22Rv1 (cell line): ENCODE data around the gene FSD2.

ENCODE experiments used
- ZFX ChIP-seq: fragments of 450-650 bp; IDR thresholded peaks from 2 replicates; pipeline ENCODE4 v1.6.1; 2017; ENCODE audit warnings: antibody characterized with exemption, borderline replicate concordance
- TF ChIP-seq, protein P1 (sequence below): fragments of 450-650 bp; IDR thresholded peaks from 2 replicates; pipeline ENCODE4 v1.5.1; 2017; ENCODE audit warnings: mild to moderate bottlenecking

DNA sequence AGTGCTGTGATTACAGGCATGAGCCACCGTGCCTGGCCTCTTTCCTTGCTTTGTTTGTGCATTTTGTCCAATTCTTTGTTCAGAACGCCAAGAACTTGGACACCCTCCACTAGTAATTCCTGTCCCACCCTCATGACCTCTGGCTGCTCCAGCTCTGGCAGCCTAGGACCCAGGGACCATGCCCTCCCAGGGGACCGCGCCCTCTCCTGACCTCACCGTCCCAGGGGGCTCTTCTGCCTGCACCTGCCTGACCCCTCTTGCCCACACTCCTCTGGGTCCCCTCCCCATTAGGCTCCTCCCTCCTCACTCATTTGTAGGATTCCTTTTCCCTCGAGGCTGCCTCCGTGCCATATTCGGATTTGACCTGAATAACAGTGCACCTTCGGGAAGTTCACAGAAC lies 41.1 kb downstream of the FSD2 start:
- TF ChIP-seq, protein P1, sequence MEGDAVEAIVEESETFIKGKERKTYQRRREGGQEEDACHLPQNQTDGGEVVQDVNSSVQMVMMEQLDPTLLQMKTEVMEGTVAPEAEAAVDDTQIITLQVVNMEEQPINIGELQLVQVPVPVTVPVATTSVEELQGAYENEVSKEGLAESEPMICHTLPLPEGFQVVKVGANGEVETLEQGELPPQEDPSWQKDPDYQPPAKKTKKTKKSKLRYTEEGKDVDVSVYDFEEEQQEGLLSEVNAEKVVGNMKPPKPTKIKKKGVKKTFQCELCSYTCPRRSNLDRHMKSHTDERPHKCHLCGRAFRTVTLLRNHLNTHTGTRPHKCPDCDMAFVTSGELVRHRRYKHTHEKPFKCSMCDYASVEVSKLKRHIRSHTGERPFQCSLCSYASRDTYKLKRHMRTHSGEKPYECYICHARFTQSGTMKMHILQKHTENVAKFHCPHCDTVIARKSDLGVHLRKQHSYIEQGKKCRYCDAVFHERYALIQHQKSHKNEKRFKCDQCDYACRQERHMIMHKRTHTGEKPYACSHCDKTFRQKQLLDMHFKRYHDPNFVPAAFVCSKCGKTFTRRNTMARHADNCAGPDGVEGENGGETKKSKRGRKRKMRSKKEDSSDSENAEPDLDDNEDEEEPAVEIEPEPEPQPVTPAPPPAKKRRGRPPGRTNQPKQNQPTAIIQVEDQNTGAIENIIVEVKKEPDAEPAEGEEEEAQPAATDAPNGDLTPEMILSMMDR: no peak
- no peak for TF ChIP-seq ZFX
